ENCODE measurements around the gene LPCAT2.

GRCh38 chr16:55502801-55503366 lies 6.0 kb upstream of the LPCAT2 start:
- TF ChIP-seq POLR2A (IDR thresholded peaks at IDR 0.05; ENCODE audit: low read depth, low read length) (no peak), POLR2AphosphoS5 (IDR thresholded peaks at IDR 0.05; ENCODE audit: low read depth, low read length) (no peak), TAF1 (IDR thresholded peaks at IDR 0.05; ENCODE audit: borderline replicate concordance, low read depth, low read length) (no peak)

All from GM12892 (cell line).